ENCODE data around the gene CCDC13.
"Not testable (repeated sequence)": the region's sequence is repeated elsewhere in the genome, so short reads cannot be mapped to it uniquely, and the experiment has no call there.

Gene CCDC13

DNA sequence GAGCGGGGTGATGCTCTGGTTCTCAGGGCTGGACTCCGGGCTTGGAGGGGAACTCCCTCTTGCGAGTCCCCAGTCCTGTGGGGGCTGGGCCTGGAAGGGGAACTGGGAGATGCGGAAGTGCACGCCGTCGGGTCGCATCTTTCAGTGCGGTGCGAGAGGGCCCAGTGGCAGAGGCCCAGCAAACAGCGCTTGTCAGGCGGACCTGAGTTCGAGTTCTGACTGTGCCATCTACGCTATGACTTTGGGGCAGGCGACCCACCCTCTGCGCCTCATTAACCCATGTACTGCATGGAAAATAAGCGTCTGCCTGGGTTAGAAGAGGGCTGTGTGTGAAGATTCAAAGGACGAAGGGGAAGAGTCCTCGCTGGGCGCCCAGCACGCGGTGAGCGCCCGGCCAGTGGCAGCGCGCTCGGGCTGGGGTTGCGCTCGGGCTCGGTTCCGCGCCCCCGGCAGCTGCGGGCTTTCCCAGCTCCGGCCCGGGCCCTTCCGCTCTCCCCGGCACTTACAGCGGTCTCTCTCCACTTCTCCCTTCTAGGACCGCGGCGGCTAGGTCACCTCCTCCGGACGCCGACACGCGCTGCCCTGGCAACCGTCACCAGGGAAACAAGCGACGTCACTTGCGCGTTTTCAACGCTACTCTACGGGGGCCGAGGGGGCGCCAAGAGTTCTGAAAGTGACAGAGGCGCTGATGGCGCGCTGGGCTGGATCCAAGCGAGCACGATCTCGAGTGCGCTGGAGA lies at the start of gene CCDC13:
Gene CCDC13 (minus strand): TSS at position 584 of the 739 bp plus-strand sequence. CDS start 14,908 bp downstream, outside the sequence.
- TF ChIP-seq ZNF274 (IDR thresholded peaks at IDR 0.05; ENCODE audit: low read depth, low read length) = no peak
- H3K4me3 ChIP-seq (ENCODE audit: low read length) = peak within 1 kb of the TSS; percentile 58

- H3K4me3 ChIP-seq (ENCODE audit: low read length) = no peak overlapping the region
- no peak for TF ChIP-seq ZNF274 (IDR thresholded peaks at IDR 0.05; ENCODE audit: low read depth, low read length)
These were observed 49.8 kb upstream of the CCDC13 start for GRCh38 chr3:42822828-42823227.

DNA sequence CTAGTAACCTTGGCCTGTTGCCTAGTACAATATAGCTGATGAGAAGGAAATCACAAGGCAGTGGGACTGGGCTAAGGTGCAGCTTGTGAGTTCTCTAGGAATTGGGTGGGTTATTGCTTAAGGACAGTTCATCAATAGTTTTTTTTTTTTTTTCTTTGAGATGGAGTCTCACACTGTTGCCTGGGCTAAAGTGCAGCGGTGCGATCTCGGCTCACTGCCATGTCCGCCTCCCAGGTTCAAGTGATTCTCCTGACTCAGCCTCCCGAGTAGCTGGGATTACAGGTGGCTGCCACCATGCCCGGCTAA lies 47.6 kb upstream of the CCDC13 start:
- TF ChIP-seq ZNF274 (IDR thresholded peaks at IDR 0.05; ENCODE audit: low read depth, low read length) = no peak
- H3K4me3 ChIP-seq (ENCODE audit: low read length) = no peak overlapping the region

DNA sequence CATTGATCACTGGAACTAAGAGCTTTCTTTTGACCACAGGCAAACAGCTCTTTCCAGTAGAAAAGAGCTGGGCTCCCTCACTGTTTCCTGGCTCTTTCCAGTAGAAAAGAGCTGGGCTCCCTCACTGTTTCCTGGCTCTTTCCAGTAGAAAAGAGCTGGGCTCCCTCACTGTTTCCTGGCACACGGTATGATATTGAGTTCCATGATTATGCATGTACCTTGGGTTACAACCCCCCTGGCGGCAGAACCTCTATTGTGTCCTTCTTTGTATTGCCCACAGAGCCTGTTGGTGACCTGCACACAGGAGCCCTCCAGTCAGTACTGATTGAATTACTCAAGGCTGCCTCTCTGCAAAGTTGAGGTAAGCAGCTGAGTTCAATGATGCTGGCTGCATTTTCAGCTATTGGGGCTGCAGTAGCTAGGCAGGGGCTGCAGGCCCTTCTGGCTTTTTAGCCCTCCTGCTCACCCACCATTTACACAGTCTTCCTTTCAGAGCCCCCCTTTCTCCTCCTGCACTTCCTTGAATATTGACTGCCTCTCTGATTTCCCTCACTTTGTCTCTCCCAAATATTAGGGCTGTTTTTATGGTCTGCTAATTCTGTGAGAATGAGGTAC lies 46.4 kb upstream of the CCDC13 start:
- TF ChIP-seq ZNF274 (IDR thresholded peaks at IDR 0.05; ENCODE audit: low read depth, low read length) = no peak
- no peak overlapping the region for H3K4me3 ChIP-seq (ENCODE audit: low read length)

- TF ChIP-seq ZNF274 (IDR thresholded peaks at IDR 0.05; ENCODE audit: low read depth, low read length) = no peak
- H3K4me3 ChIP-seq (ENCODE audit: low read length) = no peak overlapping the region
These were observed 42.8 kb upstream of the CCDC13 start for GRCh38 chr3:42815826-42816225.

- no peak overlapping the region for H3K4me3 ChIP-seq (ENCODE audit: low read length)
- TF ChIP-seq ZNF274 (IDR thresholded peaks at IDR 0.05; ENCODE audit: low read depth, low read length) = no peak
These were observed 42.0 kb upstream of the CCDC13 start for GRCh38 chr3:42814914-42815507.

- TF ChIP-seq ZNF274 (IDR thresholded peaks at IDR 0.05; ENCODE audit: low read depth, low read length) = no peak
- no peak overlapping the region for H3K4me3 ChIP-seq (ENCODE audit: low read length)
These were observed 41.2 kb upstream of the CCDC13 start for GRCh38 chr3:42814246-42814645.

DNA sequence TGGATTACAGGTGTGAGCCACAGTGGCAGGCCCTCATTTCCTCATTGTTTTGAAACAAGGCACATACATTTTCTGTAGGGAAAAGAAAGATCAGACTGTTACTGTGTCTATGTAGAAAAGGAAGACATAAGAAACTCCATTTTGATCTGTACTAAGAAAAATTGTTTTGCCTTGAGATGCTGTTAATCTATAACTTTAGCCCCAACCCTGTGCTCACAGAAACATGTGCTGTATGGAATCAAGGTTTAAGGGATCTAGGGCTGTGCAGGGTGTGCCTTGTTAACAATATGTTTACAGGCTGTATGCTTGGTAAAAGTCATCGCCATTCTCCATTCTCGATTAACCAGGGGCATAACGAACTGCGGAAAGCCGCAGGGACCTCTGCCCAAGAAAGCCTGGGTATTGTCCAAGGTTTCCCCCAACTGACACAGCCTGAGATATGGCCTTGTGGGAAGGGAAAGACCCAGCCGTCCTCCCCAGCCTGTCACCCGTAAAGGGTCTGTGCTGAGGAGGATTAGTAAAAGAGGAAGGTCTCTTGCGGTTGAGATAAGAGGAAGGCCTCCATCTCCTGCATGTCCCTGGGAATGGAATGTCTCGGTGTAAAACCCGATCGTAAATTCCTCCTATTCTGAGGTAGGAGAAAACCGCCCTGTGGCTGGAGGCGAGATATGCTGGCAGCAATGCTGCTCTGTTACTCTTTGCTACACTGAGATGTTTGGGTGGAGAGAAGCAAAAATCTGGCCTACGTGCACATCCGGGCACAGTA lies 38.2 kb upstream of the CCDC13 start:
- H3K4me3 ChIP-seq (ENCODE audit: low read length) = not testable (repeated sequence)

- not testable (repeated sequence) for H3K4me3 ChIP-seq (ENCODE audit: low read length)
These were observed 37.7 kb upstream of the CCDC13 start for GRCh38 chr3:42810706-42811105.

- no peak for TF ChIP-seq ZNF274 (IDR thresholded peaks at IDR 0.05; ENCODE audit: low read depth, low read length)
- no peak within 1 kb of the TSS for H3K4me3 ChIP-seq (ENCODE audit: low read length)
These were observed 36.1 kb upstream of the CCDC13 start, which contains the start of gene ACKR2 for GRCh38 chr3:42809202-42809601. Gene ACKR2, plus strand, starts transcription at chr3:42809445. Its CDS starts 55,058 bp downstream, at chr3:42864503.

DNA sequence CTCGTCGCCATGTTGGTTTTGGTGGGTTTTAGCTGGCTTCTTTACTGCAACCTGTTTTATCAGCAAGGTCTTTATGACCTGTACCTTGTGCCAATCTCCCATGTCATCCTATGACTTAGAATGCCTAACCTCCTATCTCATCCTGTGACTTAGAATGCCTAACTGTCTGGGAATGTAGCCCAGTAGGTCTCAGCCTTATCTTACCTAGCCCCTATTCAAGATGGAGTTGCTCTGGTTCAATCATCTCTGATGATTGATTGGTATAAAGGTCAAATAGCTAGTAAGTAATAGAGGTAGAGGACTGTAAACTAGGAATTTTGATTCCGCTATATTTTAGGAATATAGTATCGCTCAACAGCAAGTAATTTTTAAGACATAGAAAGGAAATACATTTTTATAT lies 34.9 kb upstream of the CCDC13 start:
- H3K4me3 ChIP-seq (ENCODE audit: low read length) = no peak overlapping the region
- TF ChIP-seq ZNF274 (IDR thresholded peaks at IDR 0.05; ENCODE audit: low read depth, low read length) = no peak

DNA sequence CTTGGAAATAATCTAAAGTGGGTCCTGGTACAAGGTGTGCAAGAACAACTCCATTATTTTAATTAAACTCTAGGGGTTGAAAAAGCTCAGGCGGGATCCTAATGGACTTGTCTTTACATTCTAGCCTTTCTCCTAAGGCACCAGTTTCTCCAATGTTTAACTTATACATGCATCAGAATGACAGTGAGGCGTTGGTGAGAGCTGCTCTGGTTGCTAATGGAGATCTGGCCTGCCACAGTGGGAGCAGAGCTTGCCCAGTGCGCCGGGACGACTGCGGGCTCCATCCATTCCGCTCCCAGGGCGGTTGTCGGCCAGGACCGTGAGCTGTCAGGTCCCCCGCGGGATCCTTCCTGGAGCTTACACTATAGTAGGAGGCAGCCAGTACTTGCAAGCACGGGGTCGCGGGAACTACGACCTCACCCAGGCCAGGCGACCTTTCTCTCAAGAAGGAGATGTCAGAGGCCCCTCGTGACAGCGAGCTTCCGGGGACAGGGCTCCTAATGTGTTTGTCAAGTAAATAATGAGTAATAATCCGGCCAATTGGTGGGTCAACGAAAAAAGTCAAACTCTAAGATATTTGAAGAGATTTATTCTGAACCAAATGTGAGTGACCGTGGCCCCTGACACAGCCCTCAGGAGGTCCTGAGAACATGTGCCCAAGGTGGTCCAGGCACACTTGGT lies 32.2 kb upstream of the CCDC13 start:
- TF ChIP-seq ZNF274 (IDR thresholded peaks at IDR 0.05; ENCODE audit: low read depth, low read length) = no peak
- H3K4me3 ChIP-seq (ENCODE audit: low read length) = no peak overlapping the region; the same call in 1 of the 2 replicates

GRCh38 chr3:42804831-42805132 lies 31.7 kb upstream of the CCDC13 start:
- no peak for TF ChIP-seq ZNF274 (IDR thresholded peaks at IDR 0.05; ENCODE audit: low read depth, low read length)
- peak overlapping the region; percentile 83 for H3K4me3 ChIP-seq (ENCODE audit: low read length)

DNA sequence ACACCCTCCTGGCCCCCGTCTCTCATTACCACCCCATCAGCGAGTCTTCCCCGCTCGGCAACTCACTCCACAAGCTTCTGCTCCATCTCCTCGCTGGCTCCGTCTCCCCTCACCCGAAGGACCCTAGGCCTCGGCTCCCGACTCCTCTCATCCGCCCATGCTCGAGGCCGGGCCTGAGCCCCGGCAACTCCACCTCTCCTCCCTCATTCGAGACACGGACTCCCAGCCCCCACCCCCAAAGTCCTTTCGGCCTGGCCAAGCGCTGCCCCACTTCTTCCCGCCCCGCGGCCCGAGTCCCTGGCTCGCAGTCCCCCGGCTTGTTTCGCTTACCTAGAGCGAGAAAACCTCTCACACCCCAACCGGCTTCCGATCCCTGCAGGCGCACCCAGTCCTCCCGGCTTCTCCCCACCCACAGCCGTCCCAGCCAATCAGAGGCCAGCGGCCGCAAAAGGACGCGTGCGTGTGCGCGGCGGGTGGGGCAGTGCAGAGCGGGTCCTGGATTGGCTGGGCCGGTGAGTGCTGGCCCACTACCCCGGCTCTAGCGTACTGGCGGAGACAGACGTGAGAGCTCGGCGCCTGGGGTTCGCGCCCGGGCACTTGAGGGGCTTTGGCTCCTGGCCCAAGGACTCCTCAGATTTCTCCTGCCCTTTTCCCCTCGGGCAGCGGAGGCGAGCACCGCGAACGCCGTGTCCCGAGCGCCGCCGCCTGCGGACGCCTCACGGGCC lies 31.2 kb upstream of the CCDC13 start, which contains the start of gene HIGD1A:
Gene HIGD1A (minus strand): TSS at position 385 of the 725 bp plus-strand sequence. CDS start 10,237 bp downstream, outside the sequence.
- no peak for TF ChIP-seq ZNF274 (IDR thresholded peaks at IDR 0.05; ENCODE audit: low read depth, low read length)
- H3K4me3 ChIP-seq (ENCODE audit: low read length) = peak within 1 kb of the TSS; percentile 91

Measured in GM08714 (cell line).